NCI-H526 (cell line): ENCODE measurements around the gene SLC6A19.
"Not testable (repeated sequence)": the region's sequence is repeated elsewhere in the genome, so short reads cannot be mapped to it uniquely, and the experiment has no call there.

Experiments
- DNase-seq, 2 experiments: peaks; one replicate each; lab custom pipeline; 2025; lab: John Stamatoyannopoulos, UW

Gene SLC6A19

GRCh38 chr5:1201327-1202025 lies at the start of gene SLC6A19:
Gene SLC6A19 (plus strand): TSS chr5:1201595. CDS start chr5:1201651, 56 bp downstream.
- DNase-seq = no peak

DNA sequence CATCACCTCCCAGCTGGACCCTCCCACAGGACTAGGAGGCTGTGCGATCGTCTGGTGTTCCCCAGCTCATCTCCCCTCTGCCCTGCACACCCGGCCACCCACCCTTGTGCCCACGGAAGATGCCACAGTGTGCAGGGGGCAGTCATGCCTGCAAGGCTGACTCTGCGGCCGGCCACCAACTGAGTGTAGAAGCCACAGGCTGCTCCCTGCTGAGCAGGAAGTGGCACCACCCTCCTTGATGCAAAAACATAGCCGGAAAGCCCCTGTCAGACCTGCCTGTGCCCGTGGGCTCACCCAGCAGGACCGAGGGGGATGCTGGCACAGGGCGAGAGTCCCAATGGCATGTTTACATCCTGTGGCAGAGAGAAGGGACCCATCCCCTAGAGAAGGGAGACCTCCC lies 49.2 kb upstream of the SLC6A19 start:
- no peak for DNase-seq

DNA sequence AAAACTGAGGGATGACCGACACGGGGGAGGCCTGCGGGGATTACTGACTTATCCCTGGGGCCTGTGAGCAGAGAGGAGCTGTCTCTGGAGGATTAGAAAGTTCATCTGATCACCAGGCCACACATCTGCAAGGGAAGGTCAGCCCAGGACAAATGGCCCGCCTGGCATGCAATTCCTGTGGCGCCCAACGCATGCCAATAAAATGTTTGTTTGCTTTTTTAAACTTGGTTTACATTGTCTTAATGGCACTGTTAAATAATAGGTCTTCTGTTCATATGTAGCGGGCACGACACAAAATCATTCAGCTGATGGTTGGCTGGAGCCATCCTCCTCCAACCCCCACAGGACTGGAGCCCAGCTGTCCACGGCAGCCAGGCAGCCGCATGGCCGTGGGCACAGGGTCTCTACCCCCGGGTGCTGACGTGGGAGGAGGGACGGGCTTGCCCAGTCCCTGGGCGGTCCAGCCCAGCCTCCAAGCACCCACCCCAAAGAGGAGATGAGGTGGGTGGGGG lies 48.6 kb upstream of the SLC6A19 start:
- DNase-seq = peak; percentile 51 to 55

DNA sequence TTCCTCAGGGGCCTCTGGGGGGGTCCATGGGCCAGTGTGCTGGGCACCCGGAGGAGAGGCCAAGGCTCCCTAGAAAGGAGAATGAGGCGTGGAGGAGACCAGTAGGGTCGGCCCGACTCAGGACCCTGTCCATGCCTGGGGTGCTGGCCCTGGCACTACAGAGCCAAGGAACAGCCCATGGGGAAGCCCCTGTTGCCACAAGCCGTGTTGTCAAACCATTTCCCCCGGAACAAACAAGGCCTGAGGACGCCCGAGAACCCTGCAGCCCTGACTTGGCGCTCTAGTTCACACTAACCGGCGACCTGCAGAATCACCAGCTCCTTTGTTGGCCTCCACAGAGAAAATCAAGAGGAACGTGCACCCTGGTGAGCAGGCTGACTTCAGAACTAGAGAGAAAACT lies 48.0 kb upstream of the SLC6A19 start:
- no peak for DNase-seq

GRCh38 chr5:1155191-1156032 lies 46.0 kb upstream of the SLC6A19 start:
- peak in 1 of 2 experiments; percentile 29 for DNase-seq

GRCh38 chr5:1156033-1156753 lies 45.2 kb upstream of the SLC6A19 start:
- DNase-seq = peak in 1 of 2 experiments; percentile 40

DNA sequence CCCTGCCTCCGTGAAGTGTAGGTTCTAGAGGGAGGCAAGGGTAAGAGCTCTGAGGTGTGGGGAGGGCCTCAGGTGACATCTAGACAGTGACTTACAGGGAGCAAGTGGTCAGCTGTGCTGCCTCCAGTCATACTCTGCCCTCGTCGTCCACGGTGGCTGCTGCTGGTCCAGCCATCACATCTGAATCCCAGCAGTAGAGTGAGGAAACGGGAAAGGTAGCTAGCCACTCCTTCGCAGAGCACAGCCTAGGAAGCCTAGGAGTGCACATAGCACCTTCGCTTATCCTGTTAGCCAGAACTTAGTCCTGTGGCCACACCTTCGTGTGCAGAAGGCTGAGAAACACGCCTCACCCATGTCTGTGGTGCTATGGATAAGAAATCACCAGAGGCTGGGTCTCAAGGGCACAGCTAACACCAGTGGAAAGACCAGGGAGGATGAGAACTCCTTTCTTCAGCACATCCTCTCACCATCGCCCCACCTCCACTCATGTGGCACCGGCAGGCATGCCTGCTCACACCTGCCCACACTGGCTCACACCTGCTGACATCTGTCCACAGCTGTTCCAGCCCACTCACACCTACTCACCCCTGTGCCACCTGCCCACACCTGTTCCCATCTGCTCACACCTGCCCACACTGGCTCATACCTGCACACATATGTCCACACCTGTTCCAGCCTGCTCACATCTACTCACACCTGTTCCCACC lies 44.5 kb upstream of the SLC6A19 start:
- no peak for DNase-seq

DNA sequence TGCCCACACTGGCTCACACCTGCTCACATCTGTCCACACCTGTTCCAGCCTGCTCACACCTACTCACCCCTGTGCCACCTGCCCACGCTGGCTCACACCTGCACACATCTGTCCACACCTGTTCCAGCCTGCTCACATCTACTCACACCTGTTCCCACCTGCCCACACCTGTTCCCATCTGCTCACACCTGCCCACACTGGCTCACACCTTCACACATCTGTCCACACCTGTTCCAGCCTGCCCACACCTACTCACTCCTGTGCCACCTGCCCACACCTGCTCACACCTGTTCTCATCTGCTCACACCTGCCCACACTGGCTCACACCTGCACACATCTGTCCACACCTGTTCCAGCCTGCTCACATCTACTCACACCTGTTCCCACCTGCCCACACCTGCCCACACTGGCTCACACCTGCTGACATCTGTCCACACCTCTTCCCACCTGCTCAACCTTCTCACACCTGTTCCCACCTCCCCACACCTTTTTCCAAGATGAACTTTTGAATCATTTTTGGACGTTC lies 43.9 kb upstream of the SLC6A19 start:
- not testable (repeated sequence) for DNase-seq

DNA sequence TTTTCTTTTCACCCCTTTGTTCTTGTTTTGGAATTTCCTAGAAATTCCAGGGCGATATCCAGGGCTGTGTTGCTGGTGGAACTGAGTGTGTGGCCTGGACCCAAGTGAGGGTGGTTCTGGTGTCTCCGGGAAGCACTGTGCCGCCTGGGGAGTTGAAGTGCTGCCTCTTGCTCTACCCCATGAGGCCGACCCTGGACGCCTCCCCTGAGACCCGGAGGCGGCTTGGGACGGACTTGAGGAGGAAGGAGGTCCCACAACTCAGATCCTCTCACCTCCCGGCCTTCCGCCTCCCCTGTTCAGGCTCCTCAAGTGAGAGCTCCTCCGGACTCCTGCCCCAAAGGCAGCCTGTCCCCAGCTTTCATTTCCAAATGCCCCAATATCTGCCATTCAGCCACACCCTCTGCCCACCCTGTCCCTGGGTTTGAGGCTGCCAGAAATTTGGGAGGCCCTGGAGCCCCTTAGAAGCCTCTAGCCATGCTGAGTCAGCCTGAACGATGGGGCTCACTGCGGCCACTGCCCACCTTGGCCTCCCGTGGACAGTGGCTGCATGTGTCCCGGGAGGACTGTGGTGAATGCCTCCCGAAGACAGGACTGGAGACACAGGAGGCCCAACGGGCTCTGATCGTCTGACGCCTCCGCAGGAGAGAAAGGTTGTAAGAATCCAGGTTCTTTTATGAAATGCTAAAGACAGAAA lies 42.6 kb upstream of the SLC6A19 start:
- no peak for DNase-seq

DNA sequence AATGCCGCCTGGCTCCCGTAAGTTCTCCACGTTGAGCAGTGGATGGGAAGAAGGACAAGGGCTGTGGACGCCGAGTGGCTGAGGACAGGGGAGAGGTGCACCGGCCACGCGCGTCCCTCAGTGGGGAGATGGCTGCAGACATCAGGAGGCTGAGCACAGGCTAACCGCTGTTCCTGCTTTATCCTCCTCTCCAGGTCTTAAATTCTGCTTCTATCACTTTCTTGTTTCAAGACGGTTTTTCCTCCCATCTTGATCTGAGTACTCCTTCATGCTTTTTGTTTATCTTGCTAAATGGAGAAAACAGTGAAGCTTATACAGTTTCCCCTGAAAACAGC lies 42.1 kb upstream of the SLC6A19 start:
- no peak for DNase-seq

DNA sequence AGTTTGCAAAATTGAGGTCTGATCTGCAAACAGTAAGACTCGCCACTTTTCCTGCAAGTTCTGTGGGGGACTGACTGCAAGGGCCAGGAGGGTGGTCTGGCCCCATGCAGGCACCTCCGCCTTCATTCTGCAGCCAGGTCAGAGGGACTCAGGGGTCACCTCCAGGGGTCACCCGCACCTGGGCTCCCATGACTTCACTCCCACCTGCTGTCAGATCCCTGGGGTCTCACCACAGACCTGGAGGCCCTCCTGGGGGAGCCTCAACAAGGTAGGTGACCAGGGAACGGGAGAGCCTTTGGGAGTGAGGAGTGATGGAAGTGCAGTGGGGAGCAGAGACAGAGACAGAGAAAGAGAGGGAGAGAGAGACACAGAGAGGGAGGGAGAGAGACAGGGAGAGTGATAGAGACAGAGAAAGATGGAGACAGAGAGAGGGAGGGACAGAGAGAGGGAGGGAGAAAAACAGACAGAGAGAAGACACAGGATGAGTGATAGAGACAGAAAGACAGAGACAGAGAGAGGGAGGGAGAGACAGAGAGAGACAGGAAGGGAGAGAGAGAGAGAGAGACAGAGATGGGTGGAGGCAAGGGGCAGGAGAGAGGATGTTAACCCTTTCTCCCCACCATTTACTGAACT lies 41.5 kb upstream of the SLC6A19 start:
- no peak for DNase-seq

GRCh38 chr5:1161108-1161832 lies 40.1 kb upstream of the SLC6A19 start:
- no peak for DNase-seq

DNA sequence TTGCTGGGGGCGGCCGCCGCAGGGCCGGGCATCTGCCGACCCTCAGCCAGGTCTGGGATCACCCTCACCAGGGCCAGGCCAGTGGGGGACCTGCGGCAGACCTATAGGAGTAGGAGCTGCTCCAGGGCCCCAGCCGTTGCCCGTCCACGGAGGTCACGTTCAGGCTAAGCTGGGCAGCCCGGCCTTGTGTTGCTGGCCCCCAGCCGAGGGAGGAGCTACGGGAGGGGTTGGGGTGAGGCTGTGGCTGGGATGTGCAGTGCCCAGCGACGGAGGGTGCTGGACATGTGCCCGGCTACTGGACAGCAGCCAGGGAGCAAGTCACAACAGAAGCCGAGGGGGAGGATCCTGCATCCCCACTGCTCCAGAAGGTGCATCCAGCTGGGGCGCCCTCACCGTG lies 39.6 kb upstream of the SLC6A19 start:
- DNase-seq = no peak

- DNase-seq = no peak
Measured at GRCh38 chr5:1162276-1162675, 39.1 kb upstream of the SLC6A19 start.

- no peak for DNase-seq
Measured at GRCh38 chr5:1162751-1163150, 38.6 kb upstream of the SLC6A19 start.

- no peak for DNase-seq
Measured at GRCh38 chr5:1163366-1163765, 38.0 kb upstream of the SLC6A19 start.

DNA sequence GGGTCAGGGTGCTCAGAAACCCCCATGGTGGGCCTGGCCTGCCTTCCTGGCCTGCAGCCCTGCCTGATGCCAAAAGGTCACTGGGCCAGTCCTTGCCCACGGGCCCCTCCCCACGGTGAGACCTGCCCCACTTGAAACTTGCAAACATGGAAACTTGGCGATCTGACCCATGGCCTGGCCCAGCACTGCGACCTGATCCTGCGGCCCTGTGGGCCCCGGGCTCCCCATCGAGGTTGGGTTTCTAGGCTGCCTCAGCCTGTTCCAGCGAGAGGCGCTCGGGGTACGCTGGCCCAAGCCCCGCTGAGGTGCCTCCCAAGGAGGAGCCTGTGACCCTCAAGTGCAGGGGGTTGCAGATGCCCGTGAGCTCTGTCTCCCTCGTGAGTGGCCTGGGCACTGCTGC lies 37.5 kb upstream of the SLC6A19 start:
- no peak for DNase-seq

GRCh38 chr5:1164696-1165630 lies 36.4 kb upstream of the SLC6A19 start:
- no peak for DNase-seq

GRCh38 chr5:1165864-1166263 lies 35.5 kb upstream of the SLC6A19 start:
- no peak for DNase-seq
